ENCODE data around the gene CIZ1. TPM values are rescaled to one million over a fixed set of nuclear protein-coding genes. Genes with fewer than 3 reads are reported as not detected.
"Not testable (repeated sequence)": the region's sequence is repeated elsewhere in the genome, so short reads cannot be mapped to it uniquely, and the experiment has no call there.

The CIZ1 gene
- total and polyA plus RNA-seq, 3 experiments from 2014 or later = 35.2 to 125 (median 114) TPM

- H3K27ac Mint-ChIP-seq = peak overlapping the region in 1 of 8 donors; percentile 33
- CTCF ChIA-PET = no interaction called here
- H3K4me1 ChIP-seq (ENCODE audit: insufficient read depth, low read length) = peaks cover 14% of the 10 kb centered on the region
- H3K4me3 ChIP-seq (ENCODE audit: low read length) = no peak overlapping the region
- no peak overlapping the region for H3K4me3 Mint-ChIP-seq
- peaks cover 6 to 11% (median 10%) of the 10 kb centered on the region in 3 donors for H3K4me1 Mint-ChIP-seq
- no peak overlapping the region for H3K27ac ChIP-seq (ENCODE audit: low read depth, low read length)
- H3K27me3 Mint-ChIP-seq = peaks cover 0 to 3% of the 10 kb centered on the region in 2 donors
- no peaks in the 10 kb centered on the region for H3K9me3 Mint-ChIP-seq
- no peaks in the 10 kb centered on the region for H3K9me3 ChIP-seq (ENCODE audit: low read length)
- H3K36me3 ChIP-seq (ENCODE audit: insufficient read depth, low read length) = no peaks in the 10 kb centered on the region
- DNase-seq = no peak
- no peaks in the 10 kb centered on the region for H3K27me3 ChIP-seq (ENCODE audit: insufficient read depth, low read length, poor library complexity, severe bottlenecking)
- POLR2A ChIA-PET = no interaction called here
- no peaks in the 10 kb centered on the region for H3K36me3 Mint-ChIP-seq
These were observed 51.8 kb downstream of the CIZ1 start for GRCh38 chr9:128139621-128140020.

GRCh38 chr9:128138001-128138400 is 53.4 kb downstream of the CIZ1 start:
- H3K36me3 Mint-ChIP-seq = no peaks in the 10 kb centered on the region
- peaks cover 3 to 4% of the 10 kb centered on the region in 2 donors for H3K27me3 Mint-ChIP-seq
- H3K4me3 Mint-ChIP-seq = no peak overlapping the region
- Histone ChIP-seq H3K4me1 (ENCODE audit: insufficient read depth, low read length) (peaks cover 14% of the 10 kb centered on the region), H3K4me3 (ENCODE audit: low read length) (no peak overlapping the region), H3K27me3 (ENCODE audit: insufficient read depth, low read length, poor library complexity, severe bottlenecking) (no peaks in the 10 kb centered on the region), H3K9me3 (ENCODE audit: low read length) (no peaks in the 10 kb centered on the region), H3K36me3 (ENCODE audit: insufficient read depth, low read length) (no peaks in the 10 kb centered on the region), H3K27ac (ENCODE audit: low read depth, low read length) (no peak overlapping the region)
- no peak for DNase-seq
- H3K9me3 Mint-ChIP-seq = no peaks in the 10 kb centered on the region
- ChIA-PET POLR2A (no interaction called here), CTCF (no interaction called here)
- H3K27ac Mint-ChIP-seq = no peak overlapping the region
- H3K4me1 Mint-ChIP-seq = peaks cover 3 to 6% (median 5%) of the 10 kb centered on the region in 3 donors

- no peaks in the 10 kb centered on the region for H3K27me3 ChIP-seq (ENCODE audit: insufficient read depth, low read length, poor library complexity, severe bottlenecking)
- POLR2A ChIA-PET = no interaction called here
These were observed 54.3 kb downstream of the CIZ1 start for GRCh38 chr9:128136816-128137793.

GRCh38 chr9:128135561-128135960 is 55.8 kb downstream of the CIZ1 start:
- CTCF ChIA-PET = interaction anchor here (2.1 kb wide), 1 partner anchor 18 kb away, joined by 7 read pairs; no protein-coding TSS in a partner anchor
- POLR2A ChIA-PET = not testable (repeated sequence)

More at GRCh38 chr9:128136816-128137793, 54.3 kb downstream of the CIZ1 start:
- no peak overlapping the region for H3K27ac ChIP-seq (ENCODE audit: low read depth, low read length)
- Mint-ChIP-seq H3K27me3 (peaks cover 6 to 8% of the 10 kb centered on the region in 2 donors), H3K4me3 (no peak overlapping the region), H3K9me3 (no peaks in the 10 kb centered on the region), H3K36me3 (no peaks in the 10 kb centered on the region), H3K4me1 (peaks cover 3 to 4% (median 3%) of the 10 kb centered on the region in 3 donors), H3K27ac (peak overlapping the region in 1 of 8 donors; percentile 9)
- no peak for DNase-seq
- no peaks in the 10 kb centered on the region for H3K9me3 ChIP-seq (ENCODE audit: low read length)
- CTCF ChIA-PET = interaction anchor here (2.1 kb wide), 1 partner anchor 20 kb away, joined by 7 read pairs; no protein-coding TSS in a partner anchor
- no peaks in the 10 kb centered on the region for H3K36me3 ChIP-seq (ENCODE audit: insufficient read depth, low read length)
- H3K4me1 ChIP-seq (ENCODE audit: insufficient read depth, low read length) = peaks cover 6% of the 10 kb centered on the region
- no peak overlapping the region for H3K4me3 ChIP-seq (ENCODE audit: low read length)

GRCh38 chr9:128132139-128132538 is 59.2 kb downstream of the CIZ1 start:
- H3K9me3 Mint-ChIP-seq; H3K27ac Mint-ChIP-seq; H3K27ac ChIP-seq (ENCODE audit: low read depth, low read length); H3K36me3 ChIP-seq (ENCODE audit: insufficient read depth, low read length); POLR2A ChIA-PET; H3K9me3 ChIP-seq (ENCODE audit: low read length); CTCF ChIA-PET; H3K27me3 Mint-ChIP-seq; H3K4me3 Mint-ChIP-seq; H3K4me3 ChIP-seq (ENCODE audit: low read length); H3K27me3 ChIP-seq (ENCODE audit: insufficient read depth, low read length, poor library complexity, severe bottlenecking); H3K36me3 Mint-ChIP-seq; DNase-seq: not testable (repeated sequence)
- H3K4me1 ChIP-seq (ENCODE audit: insufficient read depth, low read length) = peaks cover 10% of the 10 kb centered on the region
- H3K4me1 Mint-ChIP-seq = peaks cover 13 to 23% (median 19%) of the 10 kb centered on the region in 3 donors

More at GRCh38 chr9:128135561-128135960, 55.8 kb downstream of the CIZ1 start:
- not testable (repeated sequence) for H3K4me3 ChIP-seq (ENCODE audit: low read length); H3K36me3 ChIP-seq (ENCODE audit: insufficient read depth, low read length); DNase-seq; H3K27ac Mint-ChIP-seq; H3K4me1 ChIP-seq (ENCODE audit: insufficient read depth, low read length); H3K27ac ChIP-seq (ENCODE audit: low read depth, low read length); H3K27me3 ChIP-seq (ENCODE audit: insufficient read depth, low read length, poor library complexity, severe bottlenecking); H3K36me3 Mint-ChIP-seq; H3K4me3 Mint-ChIP-seq; H3K9me3 Mint-ChIP-seq; H3K9me3 ChIP-seq (ENCODE audit: low read length); H3K4me1 Mint-ChIP-seq; H3K27me3 Mint-ChIP-seq

GRCh38 chr9:128131346-128131745 is 60.0 kb downstream of the CIZ1 start:
- H3K4me1 ChIP-seq (ENCODE audit: insufficient read depth, low read length) = peaks cover 16% of the 10 kb centered on the region
- POLR2A ChIA-PET; H3K27ac ChIP-seq (ENCODE audit: low read depth, low read length); DNase-seq; H3K4me3 ChIP-seq (ENCODE audit: low read length); H3K9me3 ChIP-seq (ENCODE audit: low read length); CTCF ChIA-PET; H3K36me3 Mint-ChIP-seq; H3K4me3 Mint-ChIP-seq; H3K27me3 ChIP-seq (ENCODE audit: insufficient read depth, low read length, poor library complexity, severe bottlenecking); H3K27me3 Mint-ChIP-seq; H3K36me3 ChIP-seq (ENCODE audit: insufficient read depth, low read length); H3K9me3 Mint-ChIP-seq: not testable (repeated sequence)
- Mint-ChIP-seq H3K27ac (peak overlapping the region in 1 of 8 donors; percentile 30), H3K4me1 (peaks cover 14 to 24% (median 21%) of the 10 kb centered on the region in 3 donors)

GRCh38 chr9:128130651-128131050 is 60.7 kb downstream of the CIZ1 start:
- H3K27me3 Mint-ChIP-seq; H3K36me3 Mint-ChIP-seq; H3K27ac ChIP-seq (ENCODE audit: low read depth, low read length); POLR2A ChIA-PET; H3K4me3 ChIP-seq (ENCODE audit: low read length); H3K9me3 ChIP-seq (ENCODE audit: low read length); H3K27me3 ChIP-seq (ENCODE audit: insufficient read depth, low read length, poor library complexity, severe bottlenecking); DNase-seq; CTCF ChIA-PET; H3K9me3 Mint-ChIP-seq; H3K36me3 ChIP-seq (ENCODE audit: insufficient read depth, low read length): not testable (repeated sequence)
- peaks cover 23% of the 10 kb centered on the region for H3K4me1 ChIP-seq (ENCODE audit: insufficient read depth, low read length)
- Mint-ChIP-seq H3K27ac (peak overlapping the region in 1 of 8 donors; percentile 99), H3K4me3 (peak overlapping the region in 1 of 7 donors; percentile 96), H3K4me1 (peaks cover 21 to 31% (median 28%) of the 10 kb centered on the region in 3 donors)

GRCh38 chr9:128129976-128130590 is 61.3 kb downstream of the CIZ1 start:
- not testable (repeated sequence) for H3K27me3 Mint-ChIP-seq; H3K9me3 Mint-ChIP-seq; H3K4me3 ChIP-seq (ENCODE audit: low read length); H3K27me3 ChIP-seq (ENCODE audit: insufficient read depth, low read length, poor library complexity, severe bottlenecking); H3K36me3 ChIP-seq (ENCODE audit: insufficient read depth, low read length); H3K9me3 ChIP-seq (ENCODE audit: low read length); H3K36me3 Mint-ChIP-seq; H3K27ac ChIP-seq (ENCODE audit: low read depth, low read length)
- H3K4me1 Mint-ChIP-seq = peaks cover 25 to 37% (median 34%) of the 10 kb centered on the region in 3 donors
- CTCF ChIA-PET = interaction anchor here (1.5 kb wide), 1 partner anchor 11 kb away, joined by 3 read pairs; no protein-coding TSS in a partner anchor
- H3K27ac Mint-ChIP-seq = peak overlapping the region; percentile 33 to 99 (median 56)
- POLR2A ChIA-PET = interaction anchor here (0.5 kb wide), 1 partner anchor 17 kb away, joined by 4 read pairs; no protein-coding TSS in a partner anchor
- peaks cover 29% of the 10 kb centered on the region for H3K4me1 ChIP-seq (ENCODE audit: insufficient read depth, low read length)
- H3K4me3 Mint-ChIP-seq = peak overlapping the region; percentile 80 to 99 (median 96)
- peak in 4 of 5 donors; percentile 31 to 63 (median 48) for DNase-seq
